Brain microvascular endothelial cell (primary cell): ENCODE results near the gene SLC35G1.

Experiments
- DNase-seq: peaks from one replicate; pipeline ENCODE4 v3.0.0-alpha.2; 2020
- H3K27ac ChIP-seq: fragments of 250-450 bp; sonication (Bioruptor Pico); 2 replicates; pipeline ENCODE4 v1.5.1; 2020; ENCODE audit warnings: mild to moderate bottlenecking, moderate library complexity
- H3K27me3 ChIP-seq: fragments of 250-450 bp; sonication (Bioruptor Pico); replicated peaks from 2 replicates; pipeline ENCODE4 v1.5.1; 2020; ENCODE audit warnings: mild to moderate bottlenecking
- H3K36me3 ChIP-seq: fragments of 250-450 bp; sonication (Bioruptor Pico); replicated peaks from 2 replicates; pipeline ENCODE4 v1.5.1; 2020; ENCODE audit warnings: mild to moderate bottlenecking
- H3K4me3 ChIP-seq: 2 replicates; pipeline ENCODE4 v1.5.1; 2011; ENCODE audit warnings: low read depth, mild to moderate bottlenecking, control low read depth, low read length, moderate library complexity
- in situ Hi-C: cut with HindIII; loops from 2 replicates; pipeline ENCODE4 v1.10.0; 2017; ENCODE audit warnings: low sequenced_read_pairs, low pct_ligation_motif_present
- TF ChIP-seq, protein P1 (sequence below): IDR thresholded peaks from 2 replicates; pipeline ENCODE4 v1.5.1; 2011; ENCODE audit warnings: low read depth, mild to moderate bottlenecking, moderate library complexity, low read length, control low read depth, inconsistent platforms; ENCODE audit errors: missing control alignments

Gene SLC35G1, protein sequence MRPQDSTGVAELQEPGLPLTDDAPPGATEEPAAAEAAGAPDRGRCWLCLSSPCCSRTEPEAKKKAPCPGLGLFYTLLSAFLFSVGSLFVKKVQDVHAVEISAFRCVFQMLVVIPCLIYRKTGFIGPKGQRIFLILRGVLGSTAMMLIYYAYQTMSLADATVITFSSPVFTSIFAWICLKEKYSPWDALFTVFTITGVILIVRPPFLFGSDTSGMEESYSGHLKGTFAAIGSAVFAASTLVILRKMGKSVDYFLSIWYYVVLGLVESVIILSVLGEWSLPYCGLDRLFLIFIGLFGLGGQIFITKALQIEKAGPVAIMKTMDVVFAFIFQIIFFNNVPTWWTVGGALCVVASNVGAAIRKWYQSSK

DNA sequence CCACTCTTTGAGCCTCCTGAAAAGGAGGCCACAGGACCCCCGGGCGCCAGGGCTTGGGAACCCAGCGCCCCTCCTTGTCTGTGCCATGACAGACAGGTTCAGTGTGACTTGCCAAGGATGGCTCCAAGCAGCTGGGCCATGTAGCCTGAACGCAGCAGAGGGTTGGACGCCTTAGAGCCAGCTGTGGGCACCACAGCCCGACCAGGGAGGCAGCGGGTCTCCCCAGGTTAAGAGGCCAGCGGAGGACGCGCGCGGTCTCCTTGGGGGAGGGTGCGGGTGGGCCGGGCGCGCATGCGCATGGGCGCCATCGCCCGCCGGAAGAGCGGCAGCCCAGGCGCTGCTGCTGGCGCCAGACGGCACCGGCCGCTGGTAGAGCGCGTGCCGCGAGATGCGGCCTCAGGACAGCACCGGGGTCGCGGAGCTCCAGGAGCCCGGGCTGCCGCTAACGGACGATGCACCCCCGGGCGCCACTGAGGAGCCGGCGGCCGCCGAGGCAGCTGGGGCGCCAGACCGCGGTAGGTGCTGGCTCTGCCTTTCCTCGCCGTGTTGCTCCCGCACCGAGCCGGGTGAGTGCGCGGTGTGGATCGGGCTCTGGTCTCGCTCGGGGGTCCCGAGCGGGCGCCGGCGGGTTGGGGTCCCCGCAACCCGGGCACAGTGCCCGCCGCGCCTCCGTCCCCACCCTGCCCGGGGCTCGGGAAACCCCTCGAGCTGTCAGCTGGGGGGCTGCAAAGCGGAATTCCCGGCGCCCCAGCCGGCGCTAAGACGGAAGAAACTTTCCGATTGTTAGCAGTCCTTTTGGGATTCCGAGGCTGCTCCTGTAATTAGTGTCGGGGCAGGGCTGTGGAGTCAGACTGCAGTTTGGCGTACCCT, at the start of gene SLC35G1:
TSS of gene SLC35G1 (plus strand) at position 333 of the 870 bp plus-strand sequence. CDS start at position 389, 56 bp downstream.
- Histone ChIP-seq H3K4me3 (peak within 1 kb of the TSS; percentile 73), H3K27ac (peak within 1 kb of the TSS; percentile 11), H3K36me3 (no peaks in the 10 kb centered on the region), H3K27me3 (no peaks in the 10 kb centered on the region)
- in situ Hi-C loops: no loop called here
- TF ChIP-seq, protein P1, sequence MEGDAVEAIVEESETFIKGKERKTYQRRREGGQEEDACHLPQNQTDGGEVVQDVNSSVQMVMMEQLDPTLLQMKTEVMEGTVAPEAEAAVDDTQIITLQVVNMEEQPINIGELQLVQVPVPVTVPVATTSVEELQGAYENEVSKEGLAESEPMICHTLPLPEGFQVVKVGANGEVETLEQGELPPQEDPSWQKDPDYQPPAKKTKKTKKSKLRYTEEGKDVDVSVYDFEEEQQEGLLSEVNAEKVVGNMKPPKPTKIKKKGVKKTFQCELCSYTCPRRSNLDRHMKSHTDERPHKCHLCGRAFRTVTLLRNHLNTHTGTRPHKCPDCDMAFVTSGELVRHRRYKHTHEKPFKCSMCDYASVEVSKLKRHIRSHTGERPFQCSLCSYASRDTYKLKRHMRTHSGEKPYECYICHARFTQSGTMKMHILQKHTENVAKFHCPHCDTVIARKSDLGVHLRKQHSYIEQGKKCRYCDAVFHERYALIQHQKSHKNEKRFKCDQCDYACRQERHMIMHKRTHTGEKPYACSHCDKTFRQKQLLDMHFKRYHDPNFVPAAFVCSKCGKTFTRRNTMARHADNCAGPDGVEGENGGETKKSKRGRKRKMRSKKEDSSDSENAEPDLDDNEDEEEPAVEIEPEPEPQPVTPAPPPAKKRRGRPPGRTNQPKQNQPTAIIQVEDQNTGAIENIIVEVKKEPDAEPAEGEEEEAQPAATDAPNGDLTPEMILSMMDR: no peak
- DNase-seq: peak; percentile 21

DNA sequence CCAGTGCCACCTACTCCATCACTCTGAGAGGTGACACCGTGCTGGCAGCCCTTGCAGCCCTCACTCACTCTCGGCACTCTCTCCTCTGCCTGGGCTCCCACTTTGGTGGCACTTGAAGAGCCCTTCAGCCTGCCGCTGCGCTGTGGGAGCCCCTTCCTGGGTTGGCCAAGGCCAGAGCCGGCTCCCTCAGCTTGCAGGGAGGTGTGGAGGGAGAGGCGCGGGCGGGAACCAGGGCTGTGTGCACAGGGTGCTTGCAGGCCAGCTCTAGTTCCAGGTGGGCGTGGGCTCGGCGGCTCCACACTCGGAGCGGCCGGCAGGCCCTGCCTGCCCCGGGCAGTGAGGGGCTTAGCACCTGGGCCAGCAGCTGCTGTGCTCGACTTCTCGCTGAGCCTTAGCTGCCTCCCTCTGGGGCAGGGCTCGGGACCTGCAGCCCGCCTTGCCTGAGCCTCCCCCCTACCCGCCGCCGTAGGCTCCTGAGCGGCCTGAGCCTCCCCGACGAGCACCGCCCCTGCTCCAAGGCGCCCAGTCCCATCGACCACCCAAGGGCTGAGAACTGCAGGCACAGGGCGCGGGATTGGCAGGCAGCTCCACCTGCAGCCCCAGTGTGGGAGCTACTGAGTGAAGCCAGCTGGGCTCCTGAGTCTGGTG, 48.7 kb upstream of the SLC35G1 start:
- Histone ChIP-seq H3K4me3 (no peak overlapping the region), H3K36me3 (no peaks in the 10 kb centered on the region), H3K27me3 (peaks cover 2% of the 10 kb centered on the region), H3K27ac (no peak overlapping the region)
- no peak for DNase-seq
- in situ Hi-C loops: no loop called here
- TF ChIP-seq, protein P1: no peak

DNA sequence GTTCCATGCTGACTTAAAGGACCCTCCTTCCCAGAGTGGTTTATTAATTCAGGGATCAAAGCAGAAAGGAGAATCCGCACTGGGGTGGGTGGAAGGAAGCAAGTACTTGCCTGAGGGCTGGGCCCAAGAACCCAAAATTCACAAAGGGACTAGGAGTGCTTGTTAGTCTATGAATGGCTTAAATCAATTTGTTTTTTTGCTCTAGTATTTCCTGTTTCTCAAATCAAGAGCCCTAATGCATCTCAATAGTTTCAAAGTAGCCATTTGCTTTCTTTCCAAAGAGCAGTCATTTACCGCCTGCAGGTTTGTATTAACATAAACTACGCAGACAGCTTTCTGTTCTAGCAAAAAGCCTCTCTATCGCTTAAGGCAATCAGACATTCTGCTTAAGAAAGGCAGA, 44.2 kb upstream of the SLC35G1 start:
- Histone ChIP-seq H3K36me3 (no peaks in the 10 kb centered on the region), H3K27me3 (peaks cover 2% of the 10 kb centered on the region), H3K4me3 (no peak overlapping the region), H3K27ac (no peak overlapping the region)
- in situ Hi-C loops: no loop called here
- no peak for DNase-seq
- TF ChIP-seq, protein P1: no peak

DNA sequence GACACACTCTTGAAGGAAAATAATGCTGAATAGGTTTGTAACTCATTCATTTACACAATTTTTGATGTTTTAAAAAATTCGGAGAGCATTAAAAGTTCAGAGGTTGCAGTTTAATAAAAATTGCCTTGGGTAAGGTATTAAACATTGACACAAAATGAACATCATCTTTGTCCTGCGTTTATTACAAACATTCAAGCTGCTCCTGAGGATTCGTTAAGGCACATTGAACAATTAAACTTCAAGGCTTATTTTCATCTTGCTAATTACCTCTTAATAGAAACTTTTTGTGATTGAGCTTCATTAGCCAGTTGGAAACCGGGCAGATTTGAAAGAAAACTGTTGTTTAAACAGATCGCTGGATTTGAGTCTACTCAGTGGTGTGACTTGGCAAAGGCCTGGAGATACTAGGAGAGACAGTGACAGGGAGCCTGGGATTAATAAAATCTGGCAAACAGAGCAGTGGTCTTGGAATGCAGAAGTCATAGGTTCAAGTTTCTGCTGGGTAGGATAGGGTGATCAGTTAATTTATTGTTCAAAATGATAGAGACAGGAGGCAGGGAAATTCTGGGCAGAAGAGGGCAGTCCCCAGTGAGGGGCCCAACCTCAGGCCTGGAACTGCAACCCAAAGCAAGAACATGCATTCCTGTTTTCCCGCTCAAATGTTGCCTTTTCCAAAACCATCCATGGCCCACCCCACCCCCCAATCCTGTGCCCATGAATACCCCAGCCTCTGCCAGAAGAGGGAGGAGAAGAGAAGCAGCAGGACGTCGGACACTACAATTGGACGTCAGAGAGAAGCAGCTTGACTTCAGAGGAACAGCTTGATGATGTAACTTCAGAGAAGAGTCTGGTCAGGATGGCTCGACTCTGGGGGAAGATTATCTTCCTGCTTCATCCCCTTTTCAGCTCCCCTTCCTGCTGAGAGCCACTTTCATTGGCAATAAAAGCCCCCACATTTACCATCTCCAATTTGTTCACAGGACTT, 43.5 kb upstream of the SLC35G1 start:
- no peaks in the 10 kb centered on the region for H3K36me3 ChIP-seq
- TF ChIP-seq, protein P1: no peak
- H3K4me3 ChIP-seq: no peak overlapping the region
- in situ Hi-C loops: no loop called here
- DNase-seq: no peak
- peaks cover 2% of the 10 kb centered on the region for H3K27me3 ChIP-seq
- H3K27ac ChIP-seq: no peak overlapping the region

DNA sequence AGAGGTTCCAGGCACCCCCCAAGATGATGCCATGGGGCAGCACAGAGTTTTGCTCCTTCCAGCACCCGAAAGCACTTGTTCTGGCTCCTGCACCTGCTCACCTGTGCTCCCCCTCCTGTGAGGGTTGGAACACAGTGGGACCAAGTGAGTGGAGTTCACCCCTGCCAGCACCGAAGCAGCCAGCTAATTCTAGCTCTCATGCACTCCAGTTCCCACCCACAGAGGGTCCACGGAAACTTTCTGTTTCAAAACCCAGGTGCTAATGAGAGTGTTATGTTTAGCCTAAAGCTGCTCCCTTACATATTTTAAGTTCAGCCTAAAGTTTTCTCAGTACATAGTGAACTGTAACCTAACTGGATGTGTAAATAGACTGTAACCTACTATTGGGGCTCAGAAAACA, 42.6 kb upstream of the SLC35G1 start:
- DNase-seq: no peak
- H3K27ac ChIP-seq: no peak overlapping the region
- no peaks in the 10 kb centered on the region for H3K36me3 ChIP-seq
- peaks cover 2% of the 10 kb centered on the region for H3K27me3 ChIP-seq
- TF ChIP-seq, protein P1: no peak
- in situ Hi-C loops: no loop called here
- no peak overlapping the region for H3K4me3 ChIP-seq
